H1 (cell line): ENCODE results near the gene CBLL1. TPM values are rescaled to one million over a fixed set of nuclear protein-coding genes. Genes with fewer than 3 reads are reported as not detected.

Source experiments
- CTCF ChIA-PET: fragments of 300-600 bp; sonication (Branson Sonifier 250); formaldehyde crosslinking; loops from one replicate; lab custom pipeline; 2021; ENCODE audit not compliant: partially characterized antibody; lab: Charles Lee
- POLR2A ChIA-PET: fragments of 300-600 bp; sonication (Branson Sonifier 250); formaldehyde crosslinking; loops from one replicate; lab custom pipeline; 2021; ENCODE audit warnings: inconsistent platforms; ENCODE audit not compliant: partially characterized antibody; lab: Charles Lee
- DNase-seq, 2 experiments: peaks; one replicate each; pipeline versions ENCODE4 v3.0.0 to v3.0.0-alpha.2; 2010 to 2022; ENCODE audit warnings: low spot score in 2 of 2, low read depth in 1 of 2, mixed read lengths in 1 of 2
- FAIRE-seq: peaks from 2 replicates; lab custom pipeline; 2011; peaks lifted over from hg19 to GRCh38; lab: Jason Lieb, UNC
- H2AFZ ChIP-seq: 2 replicates; pipeline ENCODE4 v1.8.1; 2012; ENCODE audit warnings: low read length, inconsistent platforms
- H2AK5ac ChIP-seq: 2 replicates; pipeline ENCODE4 v1.6.1; 2013; ENCODE audit warnings: low read depth, low read length
- H2BK120ac ChIP-seq: replicated peaks from 2 replicates; pipeline ENCODE3; 2013; ENCODE audit warnings: low read depth, low read length, inconsistent platforms
- H2BK12ac ChIP-seq: 2 replicates; pipeline ENCODE4 v1.6.1; 2013; ENCODE audit warnings: low read depth, low read length
- H2BK15ac ChIP-seq: 2 replicates; pipeline ENCODE4 v1.6.1; 2013; ENCODE audit warnings: low read length
- H2BK20ac ChIP-seq: 2 replicates; pipeline ENCODE4 v1.6.1; 2013; ENCODE audit warnings: low read length
- H2BK5ac ChIP-seq: 2 replicates; pipeline ENCODE4 v1.6.1; 2013; ENCODE audit warnings: low read depth, low read length
- H3K14ac ChIP-seq: 2 replicates; pipeline ENCODE4 v1.6.1; 2013; ENCODE audit warnings: inconsistent platforms; ENCODE audit not compliant: insufficient read length
- H3K18ac ChIP-seq: 2 replicates; pipeline ENCODE4 v1.6.1; 2013; ENCODE audit warnings: low read length; ENCODE audit errors: extremely low read depth
- H3K23ac ChIP-seq: 2 replicates; pipeline ENCODE4 v1.6.1; 2013; ENCODE audit warnings: inconsistent platforms; ENCODE audit not compliant: insufficient read length
- H3K23me2 ChIP-seq: 2 replicates; pipeline ENCODE4 v1.6.1; 2013; ENCODE audit warnings: low read depth, low read length
- H3K27ac ChIP-seq: 2 replicates; pipeline ENCODE4 v1.6.1; 2011; ENCODE audit warnings: low read depth, low read length, inconsistent platforms
- H3K27me3 ChIP-seq, 4 experiments: replicated peaks in 1 of 4; 1 replicate in 1 of 4; 2 replicates in 3 of 4; pipeline versions ENCODE4 v1.6.1 to v1.8.1; 2011 to 2013; ENCODE audit warnings: low read length in 3 of 4, mild to moderate bottlenecking in 3 of 4, inconsistent platforms in 2 of 4, mixed read lengths in 2 of 4, moderate library complexity in 1 of 4; ENCODE audit not compliant: control insufficient read depth in 3 of 4, insufficient read depth in 3 of 4; ENCODE audit errors: extremely low read depth in 1 of 4
- H3K36me3 ChIP-seq, 4 experiments: 2 replicates each; pipeline versions ENCODE4 v1.6.1 to v1.8.1; 2011 to 2013; ENCODE audit warnings: mild to moderate bottlenecking in 4 of 4, low read length in 3 of 4, moderate library complexity in 2 of 4, control low read depth in 1 of 4, inconsistent platforms in 1 of 4; ENCODE audit not compliant: insufficient read depth in 4 of 4, control insufficient read depth in 2 of 4
- H3K4ac ChIP-seq: replicated peaks from 2 replicates; pipeline ENCODE3; 2013; ENCODE audit warnings: low read length, low read depth, mixed read lengths, inconsistent platforms; ENCODE audit not compliant: insufficient read length
- H3K4me1 ChIP-seq, 4 experiments: replicated peaks in 1 of 4; 1 replicate in 1 of 4; 2 replicates in 3 of 4; pipeline versions ENCODE4 v1.6.1 to v1.8.1; 2011 to 2013; ENCODE audit warnings: low read length in 3 of 4, inconsistent platforms in 2 of 4, mixed read lengths in 1 of 4; ENCODE audit not compliant: insufficient read depth in 4 of 4, control insufficient read depth in 3 of 4
- H3K4me2 ChIP-seq, 2 experiments: 2 replicates each; pipeline versions ENCODE4 v1.6.1 to v1.8.1; 2011 to 2013; ENCODE audit warnings: low read depth in 2 of 2, low read length in 2 of 2, control low read depth in 1 of 2, inconsistent platforms in 1 of 2, mild to moderate bottlenecking in 1 of 2; ENCODE audit not compliant: insufficient read depth in 1 of 2
- H3K4me3 ChIP-seq, 4 experiments: fragments of 200-600, 300-600 bp in 1 of 4; sonication (generic), shearing (Covaris generic), sonication (Bioruptor Twin) in 1 of 4; 2 replicates each; pipeline versions ENCODE4 v1.5.1 to v1.8.1; 2011 to 2016; ENCODE audit warnings: low read length in 4 of 4, low read depth in 3 of 4, control low read depth in 2 of 4, inconsistent platforms in 2 of 4, mild to moderate bottlenecking in 2 of 4, mixed read lengths in 1 of 4, moderate library complexity in 1 of 4; ENCODE audit not compliant: insufficient read depth in 2 of 4; ENCODE audit errors: extremely low read depth in 1 of 4
- H3K56ac ChIP-seq: replicated peaks from 2 replicates; pipeline ENCODE3; 2013; ENCODE audit warnings: low read depth, mild to moderate bottlenecking, mixed read lengths, low read length, inconsistent platforms; ENCODE audit not compliant: insufficient read length
- H3K79me1 ChIP-seq: 2 replicates; pipeline ENCODE4 v1.6.1; 2013; ENCODE audit warnings: low read depth, low read length, control low read depth
- H3K79me2 ChIP-seq, 2 experiments: 2 replicates each; pipeline versions ENCODE4 v1.6.1 to v1.8.1; 2012 to 2013; ENCODE audit warnings: low read length in 2 of 2, mild to moderate bottlenecking in 2 of 2, inconsistent platforms in 1 of 2; ENCODE audit not compliant: insufficient read depth in 2 of 2, control insufficient read depth in 1 of 2
- H3K9ac ChIP-seq, 4 experiments: replicated peaks in 1 of 4; 1 replicate in 1 of 4; 2 replicates in 3 of 4; pipeline versions ENCODE4 v1.6.1 to v1.8.1; 2011 to 2013; ENCODE audit warnings: low read depth in 3 of 4, low read length in 3 of 4, control low read depth in 2 of 4, mild to moderate bottlenecking in 2 of 4, moderate library complexity in 2 of 4, inconsistent platforms in 1 of 4; ENCODE audit errors: extremely low read depth in 1 of 4
- H3K9me3 ChIP-seq, 2 experiments: 2 replicates each; pipeline versions ENCODE4 v1.6.1 to v1.8.1; 2012 to 2013; ENCODE audit warnings: mild to moderate bottlenecking in 2 of 2, moderate library complexity in 2 of 2, control low read depth in 1 of 2, inconsistent platforms in 1 of 2, low read depth in 1 of 2, low read length in 1 of 2, mixed read lengths in 1 of 2; ENCODE audit not compliant: insufficient read depth in 2 of 2
- H4K20me1 ChIP-seq, 2 experiments: replicated peaks in 1 of 2; 2 replicates each; pipeline versions ENCODE3 to v1.8.1; 2011 to 2013; ENCODE audit warnings: inconsistent platforms in 2 of 2, low read length in 2 of 2, mild to moderate bottlenecking in 1 of 2; ENCODE audit not compliant: insufficient read depth in 2 of 2, control insufficient read depth in 1 of 2
- H4K5ac ChIP-seq: 2 replicates; pipeline ENCODE4 v1.6.1; 2013; ENCODE audit warnings: low read length, low read depth, mixed read lengths, inconsistent platforms; ENCODE audit not compliant: insufficient read length
- H4K8ac ChIP-seq: 2 replicates; pipeline ENCODE4 v1.8.0; 2013; ENCODE audit warnings: mild to moderate bottlenecking, moderate library complexity, low read length, inconsistent platforms; ENCODE audit not compliant: insufficient read depth; ENCODE audit errors: extremely low read depth
- H4K91ac ChIP-seq: replicated peaks from 2 replicates; pipeline ENCODE3; 2013; ENCODE audit warnings: low read length, mixed read lengths, inconsistent platforms; ENCODE audit not compliant: insufficient read length
- CHD1 ChIP-seq: IDR thresholded peaks from 2 replicates; pipeline ENCODE4 v1.6.1; 2012; ENCODE audit warnings: low read depth, low read length, improper control_type of control experiment
- GTF2F1 ChIP-seq: IDR thresholded peaks from 2 replicates; pipeline ENCODE4 v1.6.1; 2012; ENCODE audit warnings: low read depth, low read length, improper control_type of control experiment, borderline replicate concordance
- HDAC2 ChIP-seq, 2 experiments: fragments of 300-600 bp in 1 of 2; sonication (generic) in 1 of 2; IDR thresholded peaks; 2 replicates each; pipeline ENCODE4 v1.6.1; 2011 to 2012; ENCODE audit warnings: low read depth in 2 of 2, low read length in 2 of 2, mild to moderate bottlenecking in 2 of 2, moderate library complexity in 2 of 2, borderline replicate concordance in 1 of 2, inconsistent platforms in 1 of 2
- MAFK ChIP-seq: IDR thresholded peaks from 2 replicates; pipeline ENCODE4 v1.6.1; 2012; ENCODE audit warnings: low read depth, mild to moderate bottlenecking, improper control_type of control experiment, low read length
- SP1 ChIP-seq: IDR thresholded peaks from 2 replicates; pipeline ENCODE4 v1.6.1; 2011; ENCODE audit warnings: low read depth, low read length
- SRF ChIP-seq: IDR thresholded peaks from 2 replicates; pipeline ENCODE4 v1.6.1; 2011; ENCODE audit warnings: mild to moderate bottlenecking, low read depth, low read length, moderate library complexity
- WGBS, 2 experiments: shearing (Covaris generic) in 1 of 2; methylation state at CpG; one replicate each; pipeline versions ENCODE4 v1.1.6 to v1.1.7; 2013 to 2015; ENCODE audit warnings: low lambda C conversion rate in 2 of 2, mixed read lengths in 2 of 2, inconsistent platforms in 1 of 2, low coverage in 1 of 2, missing lambda C conversion rate in 1 of 2; ENCODE audit not compliant: insufficient replicate concordance in 2 of 2, insufficient coverage in 1 of 2, insufficient read length in 1 of 2; ENCODE audit errors: extremely low coverage in 1 of 2, missing lambda C conversion rate in 1 of 2; 5-methylcytosine and 5-hydroxymethylcytosine counted together
- polyA plus RNA-seq, 7 experiments: library from polyadenylated mRNA; depleted of rRNA in 3 of 7; stranded (reverse) in 5 of 7; unstranded in 2 of 7; fragments of >200 nt in 5 of 7; fragments of 200-250 nt in 2 of 7; gene quantifications; 1 replicate in 5 of 7; 2 replicates in 1 of 7; 4 replicates in 1 of 7; pipeline versions ENCODE4 v1.2.1 to v1.2.3, GENCODE V29; 2011 to 2013; ENCODE audit warnings: missing spikeins in 2 of 7, mixed read lengths in 2 of 7
- total RNA-seq: library from RNA; stranded (reverse); fragmentation: NEBNext Ultra II Directional; extraction: Animal tissue kit (Norgen Biotek cat#: 25700); gene quantifications from 2 replicates; pipeline ENCODE4 v1.2.1, GENCODE V29; 2021

Gene CBLL1
- total and polyA plus RNA-seq, 2 of the 8 experiments (the other 6 are each of a cell fraction or from before 2014, with no cell fraction given) = 27.0 to 34.0 TPM

DNA sequence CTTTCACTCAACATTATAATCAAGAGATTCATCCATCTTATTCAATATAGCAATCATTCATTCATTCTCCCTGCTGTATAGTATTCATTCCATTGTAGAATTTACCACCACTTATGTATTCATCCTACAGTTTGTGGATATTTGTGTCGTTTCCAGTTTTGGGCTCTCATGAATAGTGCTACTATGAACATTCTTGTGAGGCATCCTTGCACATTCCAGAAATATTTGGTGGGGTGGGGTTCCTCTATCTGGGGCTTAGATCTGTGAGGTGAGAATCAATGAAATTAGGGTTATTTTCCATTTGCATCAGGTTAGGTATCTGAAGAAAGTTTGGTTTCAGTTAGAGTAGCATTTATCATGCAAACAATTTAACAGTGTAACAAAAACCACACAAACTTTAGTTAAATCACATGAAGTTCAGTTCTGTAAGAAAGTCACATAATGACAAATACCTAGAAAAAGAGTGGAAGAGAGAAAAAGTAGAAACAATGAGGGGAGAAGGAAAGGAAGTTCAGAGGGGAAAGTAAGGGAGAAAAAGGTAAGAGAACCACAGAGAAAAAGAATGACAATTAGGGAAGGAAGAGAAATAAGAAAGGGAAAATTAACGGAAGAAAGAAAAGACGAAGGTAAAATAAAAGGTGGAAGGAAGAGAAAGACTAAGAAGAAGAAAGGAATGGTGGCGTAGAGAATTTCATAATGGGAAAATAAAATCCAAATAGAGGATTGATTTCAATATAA, 25.3 kb upstream of the CBLL1 start:
- Histone ChIP-seq H2AFZ (no peak overlapping the region), H4K91ac (no peak overlapping the region), H3K79me2 (no peaks in the 10 kb centered on the region), H2BK12ac (no peak overlapping the region), H3K9ac (no peak overlapping the region), H2BK120ac (no peak overlapping the region), H4K8ac (no peak overlapping the region), H3K4me3 (no peak overlapping the region), H3K23me2 (no peaks in the 10 kb centered on the region), H4K5ac (no peak overlapping the region), H3K9me3 (no peaks in the 10 kb centered on the region), H3K4me2 (no peak overlapping the region), H3K4ac (no peak overlapping the region), H2BK5ac (no peak overlapping the region), H3K4me1 (no peaks in the 10 kb centered on the region), H4K20me1 (no peaks in the 10 kb centered on the region), H2BK20ac (no peak overlapping the region), H3K79me1 (no peaks in the 10 kb centered on the region), H3K36me3 (no peaks in the 10 kb centered on the region), H2BK15ac (no peak overlapping the region), H3K23ac (no peak overlapping the region), H3K27me3 (no peaks in the 10 kb centered on the region), H3K18ac (no peak overlapping the region), H3K14ac (no peak overlapping the region), H2AK5ac (no peak overlapping the region), H3K27ac (no peak overlapping the region), H3K56ac (no peak overlapping the region)
- DNase-seq (no peak), FAIRE-seq (no peak)
- TF ChIP-seq MAFK (no peak), HDAC2 (IDR thresholded peaks at IDR 0.05; ENCODE audit: borderline replicate concordance in 1 of 2, low read depth in 2 of 2, low read length in 2 of 2) (no peak), SRF (no peak), GTF2F1 (no peak), SP1 (no peak), CHD1 (no peak)
- ChIA-PET CTCF (interaction anchor here (2.2 kb wide), 1 partner anchor 16 kb away, joined by 8 read pairs; no protein-coding TSS in a partner anchor), POLR2A (no interaction called here)
- 94 to 100% methylated on average over 3 to 4 of the region's 4 CpGs for WGBS, 2 experiments
